ENCODE results near the gene CFAP157.

GRCh38 chr9:127690735-127691134, 16.1 kb upstream of the CFAP157 start:
- TF ChIP-seq CTCF (IDR thresholded peaks at IDR 0.05) (no peak), POLR2AphosphoS5 (IDR thresholded peaks at IDR 0.05) (no peak)
